Activated CD4-positive, CD25-positive, alpha-beta regulatory T cell (primary cell): ENCODE measurements around the gene FBXW10B.
"Not testable (repeated sequence)": the region's sequence is repeated elsewhere in the genome, so short reads cannot be mapped to it uniquely, and the experiment has no call there.

Source experiments
- DNase-seq, 4 experiments: peaks; one replicate each; lab custom pipeline; 2025; lab: John Stamatoyannopoulos, UW

The FBXW10B gene, protein sequence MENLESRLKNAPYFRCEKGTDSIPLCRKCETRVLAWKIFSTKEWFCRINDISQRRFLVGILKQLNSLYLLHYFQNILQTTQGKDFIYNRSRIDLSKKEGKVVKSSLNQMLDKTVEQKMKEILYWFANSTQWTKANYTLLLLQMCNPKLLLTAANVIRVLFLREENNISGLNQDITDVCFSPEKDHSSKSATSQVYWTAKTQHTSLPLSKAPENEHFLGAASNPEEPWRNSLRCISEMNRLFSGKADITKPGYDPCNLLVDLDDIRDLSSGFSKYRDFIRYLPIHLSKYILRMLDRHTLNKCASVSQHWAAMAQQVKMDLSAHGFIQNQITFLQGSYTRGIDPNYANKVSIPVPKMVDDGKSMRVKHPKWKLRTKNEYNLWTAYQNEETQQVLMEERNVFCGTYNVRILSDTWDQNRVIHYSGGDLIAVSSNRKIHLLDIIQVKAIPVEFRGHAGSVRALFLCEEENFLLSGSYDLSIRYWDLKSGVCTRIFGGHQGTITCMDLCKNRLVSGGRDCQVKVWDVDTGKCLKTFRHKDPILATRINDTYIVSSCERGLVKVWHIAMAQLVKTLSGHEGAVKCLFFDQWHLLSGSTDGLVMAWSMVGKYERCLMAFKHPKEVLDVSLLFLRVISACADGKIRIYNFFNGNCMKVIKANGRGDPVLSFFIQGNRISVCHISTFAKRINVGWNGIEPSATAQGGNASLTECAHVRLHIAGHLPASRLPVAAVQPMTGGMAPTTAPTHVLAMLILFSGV

DNA sequence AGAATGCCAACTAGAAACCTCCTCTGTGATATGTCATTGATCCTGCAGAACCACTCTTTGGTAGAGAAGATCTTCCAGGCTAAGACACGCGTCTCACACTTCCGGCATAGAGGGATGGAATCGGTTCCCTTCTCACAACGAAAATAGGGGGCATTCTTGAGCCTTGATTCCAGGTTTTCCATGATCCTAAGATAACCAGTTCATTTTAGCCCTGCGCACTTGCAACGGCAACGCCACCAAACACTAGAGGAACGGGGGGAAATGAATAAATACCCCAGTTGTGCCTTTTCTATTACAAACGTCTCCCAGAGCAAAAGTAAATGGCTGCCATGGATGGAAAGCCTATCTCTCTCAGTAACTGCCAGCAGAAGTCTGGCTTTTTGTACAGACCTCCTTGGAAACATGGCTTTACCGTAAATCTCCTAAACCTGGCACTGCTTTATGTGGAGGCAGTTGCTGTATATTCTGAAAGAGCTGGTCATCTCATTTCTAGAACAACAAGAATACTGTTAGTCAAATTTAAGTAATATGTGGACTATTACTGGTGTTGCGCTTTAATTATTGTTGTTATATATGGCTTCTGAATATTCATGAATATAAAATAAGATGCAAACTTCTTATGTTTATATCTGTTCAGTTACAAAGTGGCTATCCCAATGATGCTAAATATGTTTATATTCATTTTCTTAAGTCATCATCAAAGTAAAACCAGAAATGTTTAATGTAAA, at the start of gene FBXW10B:
FBXW10B (minus strand) TSS at position 374 of the 728 bp plus-strand sequence; CDS start at position 182, 192 bp downstream.
- not testable (repeated sequence) for DNase-seq

DNA sequence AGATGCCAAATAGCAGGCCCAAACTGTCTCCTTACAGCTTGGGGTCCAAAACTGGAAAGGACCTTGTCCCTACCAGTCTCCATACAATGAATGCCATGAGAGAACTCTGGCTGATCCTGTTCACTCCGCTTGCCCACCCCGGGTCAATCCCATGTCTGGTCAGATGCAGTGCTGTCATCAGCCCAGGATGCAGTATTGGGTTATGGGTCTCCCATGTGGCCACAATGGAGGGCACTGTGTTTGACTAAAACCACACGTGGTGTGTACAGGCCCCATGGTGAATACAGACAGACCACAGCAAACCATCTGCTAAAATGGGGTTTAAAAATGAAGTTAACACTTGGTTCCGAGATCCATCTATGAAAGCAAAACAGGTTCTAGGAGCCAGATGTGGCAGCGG, 44.2 kb upstream of the FBXW10B start:
- no peak for DNase-seq

GRCh38 chr17:15663176-15663575, 43.7 kb upstream of the FBXW10B start:
- no peak for DNase-seq

GRCh38 chr17:15662681-15663080, 43.2 kb upstream of the FBXW10B start:
- no peak for DNase-seq

DNA sequence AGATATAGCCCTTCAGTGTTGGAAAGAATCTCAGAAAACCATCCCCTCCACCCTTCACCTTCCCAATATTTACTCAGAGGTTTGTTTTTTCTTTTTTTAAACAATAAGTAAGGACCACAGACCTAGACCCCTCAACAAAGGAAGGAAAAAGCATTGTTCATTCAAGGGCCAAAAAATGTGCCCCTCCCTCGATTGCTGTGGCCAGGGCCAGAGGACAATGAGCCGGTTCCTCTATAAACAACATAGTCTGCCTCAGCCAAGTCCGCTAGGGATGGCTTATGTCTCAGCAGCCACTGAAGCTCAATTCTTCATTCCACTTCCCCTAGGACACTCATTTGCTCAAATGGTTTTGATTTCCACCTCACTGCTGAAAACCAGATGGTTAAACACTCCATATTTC, 40.6 kb upstream of the FBXW10B start:
- DNase-seq, result no peak

GRCh38 chr17:15659663-15660062, 40.2 kb upstream of the FBXW10B start:
- no peak for DNase-seq

DNA sequence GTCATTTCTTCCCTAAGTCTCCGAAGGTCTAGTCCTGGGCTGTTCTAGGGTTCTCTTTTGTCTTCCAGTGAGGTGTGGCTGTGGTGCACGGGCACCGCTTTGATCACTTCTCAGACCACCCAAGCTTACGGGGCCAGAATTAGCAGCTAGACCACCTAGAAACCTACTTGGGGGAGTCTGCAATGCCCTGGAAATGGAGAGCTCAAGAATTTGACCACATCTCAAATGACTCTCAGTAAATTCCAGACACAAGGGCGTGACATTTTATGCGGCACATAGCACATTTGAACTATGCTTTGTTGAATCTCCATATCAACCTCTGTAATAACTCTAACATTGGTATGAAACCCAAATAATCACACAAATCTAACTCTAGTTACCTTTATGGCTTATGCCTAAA, 39.7 kb upstream of the FBXW10B start:
- no peak for DNase-seq

DNA sequence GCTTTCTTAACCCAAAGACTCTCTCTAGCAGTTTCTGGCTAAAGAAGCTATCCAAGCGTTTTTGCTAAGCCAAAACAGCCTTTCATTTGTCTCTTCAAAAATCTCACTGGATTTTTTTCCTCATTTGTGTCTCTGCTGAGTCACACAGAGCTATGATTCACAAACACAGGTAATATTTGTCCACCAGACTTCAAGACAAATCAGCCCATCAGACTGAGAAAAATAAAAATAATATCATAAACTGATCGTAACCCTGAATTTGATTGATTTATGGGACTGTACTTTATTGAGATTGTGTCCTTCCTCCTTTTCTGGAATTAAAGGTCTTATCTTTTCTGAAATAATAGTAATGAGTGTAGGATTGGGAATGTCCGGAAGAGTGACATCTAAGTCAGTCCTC, 38.8 kb upstream of the FBXW10B start:
- DNase-seq, result no peak

DNA sequence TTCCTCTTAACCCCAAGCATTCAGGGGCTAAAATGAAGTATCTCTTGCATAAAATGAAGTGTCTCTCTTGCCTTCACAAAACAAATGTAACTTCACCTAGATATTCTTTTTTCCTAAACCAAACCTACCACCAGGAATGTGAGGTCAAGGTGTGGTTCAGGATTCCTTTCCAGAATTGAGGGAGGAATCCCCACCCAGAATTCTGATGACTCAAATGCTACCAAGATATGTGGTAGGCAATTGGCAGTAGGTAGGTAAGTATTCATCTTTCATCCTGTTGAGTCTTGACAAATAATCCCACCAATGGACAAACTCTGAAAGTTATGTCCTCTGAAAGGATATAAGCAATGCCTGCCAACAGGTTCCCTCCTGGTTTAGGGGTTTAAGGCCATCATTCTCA, 38.4 kb upstream of the FBXW10B start:
- DNase-seq, result no peak

- DNase-seq, result no peak
These were observed 35.5 kb upstream of the FBXW10B start for GRCh38 chr17:15654886-15655561.

DNA sequence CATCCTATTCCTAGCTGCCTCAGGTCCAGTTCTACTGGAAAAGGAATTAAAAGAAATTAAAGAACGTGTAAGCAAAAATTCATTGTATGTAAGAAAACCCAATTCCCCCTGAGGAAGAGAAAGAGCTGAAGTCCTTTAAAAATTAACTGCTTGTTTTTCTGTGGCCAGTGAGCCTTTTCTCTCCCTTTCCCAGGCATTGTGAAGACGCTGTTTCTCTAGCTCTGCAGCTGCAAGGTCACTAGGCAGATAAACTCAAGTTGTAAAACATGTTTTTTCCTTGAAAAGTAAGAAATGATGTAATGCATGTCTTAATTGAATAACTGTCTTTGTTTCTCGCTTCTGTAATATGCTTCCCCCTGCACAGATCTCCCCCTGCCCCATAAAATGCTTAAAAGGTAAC, 34.9 kb upstream of the FBXW10B start:
- DNase-seq, result not testable (repeated sequence)

DNA sequence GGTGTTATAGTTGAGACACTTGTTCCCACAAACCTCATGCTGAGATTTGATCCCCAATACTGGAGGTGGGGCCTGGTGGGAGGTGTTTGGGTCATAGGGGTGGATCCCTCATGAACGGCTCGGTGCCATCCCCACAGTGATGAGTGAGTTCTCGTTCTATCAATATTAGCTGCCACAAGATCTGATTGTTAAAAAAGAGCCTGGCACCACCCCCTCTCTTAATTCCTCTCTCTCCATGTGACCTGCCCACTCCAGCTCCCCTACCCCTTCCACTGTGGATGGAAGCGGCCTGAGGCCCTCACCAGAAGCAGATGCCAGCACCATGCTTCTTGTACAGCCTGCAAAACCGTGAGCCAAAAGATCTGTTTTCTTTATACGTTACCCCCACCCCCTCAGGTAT, 33.5 kb upstream of the FBXW10B start:
- no peak for DNase-seq

- no peak for DNase-seq
These were observed 32.1 kb upstream of the FBXW10B start for GRCh38 chr17:15651583-15652110.

GRCh38 chr17:15650741-15651582, 31.5 kb upstream of the FBXW10B start:
- no peak for DNase-seq

GRCh38 chr17:15649861-15650421, 30.4 kb upstream of the FBXW10B start:
- no peak for DNase-seq

- DNase-seq, result no peak
These were observed 28.9 kb upstream of the FBXW10B start for GRCh38 chr17:15648386-15648785.

- not testable (repeated sequence) for DNase-seq
These were observed 26.4 kb upstream of the FBXW10B start for GRCh38 chr17:15645942-15646312.

GRCh38 chr17:15645099-15645941, 25.8 kb upstream of the FBXW10B start:
- DNase-seq, result not testable (repeated sequence)

- not testable (repeated sequence) for DNase-seq
These were observed 23.2 kb upstream of the FBXW10B start for GRCh38 chr17:15642505-15643251.
